ENCODE results near the gene ARMH2.
"Not testable (repeated sequence)": the region's sequence is repeated elsewhere in the genome, so short reads cannot be mapped to it uniquely, and the experiment has no call there.

ARMH2 gene

GRCh38 chr6:24761193-24761835, 37.4 kb downstream of the ARMH2 start:
- peak; percentile 25 for DNase-seq (ENCODE audit: extremely low spot score)

GRCh38 chr6:24760210-24760609, 38.5 kb downstream of the ARMH2 start:
- CTCF ChIA-PET, result interaction anchor here (0.5 kb wide), 1 partner anchor 17 kb away, joined by 4 read pairs; no protein-coding TSS in a partner anchor
- TF ChIP-seq FOXK2 (IDR thresholded peaks at IDR 0.05) (no peak), PKNOX1 (IDR thresholded peaks at IDR 0.05) (no peak), ELF4 (IDR thresholded peaks at IDR 0.05) (no peak), SUZ12 (IDR thresholded peaks at IDR 0.05) (no peak), HDGF (IDR thresholded peaks at IDR 0.05; ENCODE audit: borderline replicate concordance) (no peak), BHLHE40 (IDR thresholded peaks at IDR 0.05; ENCODE audit: borderline replicate concordance) (no peak)
- POLR2A ChIA-PET, result no interaction called here
- DNase-seq (ENCODE audit: extremely low spot score), result no peak

More at GRCh38 chr6:24761193-24761835, 37.4 kb downstream of the ARMH2 start:
- TF ChIP-seq SUZ12 (IDR thresholded peaks at IDR 0.05) (no peak), CTBP1 (IDR thresholded peaks at IDR 0.05; ENCODE audit: borderline replicate concordance) (no peak), HDGF (IDR thresholded peaks at IDR 0.05; ENCODE audit: borderline replicate concordance) (no peak), PKNOX1 (IDR thresholded peaks at IDR 0.05) (no peak), NFRKB (IDR thresholded peaks at IDR 0.05) (no peak), SP1 (IDR thresholded peaks at IDR 0.05) (no peak), FOXK2 (IDR thresholded peaks at IDR 0.05) (no peak), L3MBTL2 (conservative IDR thresholded peaks at IDR 0.05) (no peak), LEF1 (IDR thresholded peaks at IDR 0.05; ENCODE audit: borderline replicate concordance) (no peak), BHLHE40 (IDR thresholded peaks at IDR 0.05; ENCODE audit: borderline replicate concordance) (no peak), ARNT (IDR thresholded peaks at IDR 0.05) (no peak), TARDBP (IDR thresholded peaks at IDR 0.05) (no peak), FOXA1 (IDR thresholded peaks at IDR 0.05) (no peak), ZNF384 (IDR thresholded peaks at IDR 0.05) (no peak)
- POLR2A ChIA-PET, result interaction anchor here (1.2 kb wide), 1 partner anchor 40 kb away, joined by 5 read pairs; no protein-coding TSS in a partner anchor
- CTCF ChIA-PET, result interaction anchor here (1.3 kb wide), 1 partner anchor 180 kb away, joined by 3 read pairs; no protein-coding TSS in a partner anchor

GRCh38 chr6:24759718-24760117, 39.0 kb downstream of the ARMH2 start:
- TF ChIP-seq SUZ12 (IDR thresholded peaks at IDR 0.05) (no peak), BHLHE40 (IDR thresholded peaks at IDR 0.05; ENCODE audit: borderline replicate concordance) (no peak), ZNF384 (IDR thresholded peaks at IDR 0.05) (no peak), PKNOX1 (IDR thresholded peaks at IDR 0.05) (no peak), ARNT (IDR thresholded peaks at IDR 0.05) (no peak), FOXA1 (IDR thresholded peaks at IDR 0.05) (no peak), NFRKB (IDR thresholded peaks at IDR 0.05) (no peak), TARDBP (IDR thresholded peaks at IDR 0.05) (no peak), L3MBTL2 (conservative IDR thresholded peaks at IDR 0.05) (no peak), SP1 (IDR thresholded peaks at IDR 0.05) (no peak)
- CTCF ChIA-PET, result interaction anchor here (0.5 kb wide), 1 partner anchor 17 kb away, joined by 4 read pairs; no protein-coding TSS in a partner anchor
- POLR2A ChIA-PET, result interaction anchor here (0.7 kb wide), 1 partner anchor 16 kb away, joined by 4 read pairs; the partner anchor contains the start of gene GMNN

GRCh38 chr6:24757611-24758010, 41.1 kb downstream of the ARMH2 start:
- DNase-seq (ENCODE audit: extremely low spot score), result no peak
- TF ChIP-seq CTBP1 (IDR thresholded peaks at IDR 0.05; ENCODE audit: borderline replicate concordance) (no peak), LEF1 (IDR thresholded peaks at IDR 0.05; ENCODE audit: borderline replicate concordance) (no peak), L3MBTL2 (conservative IDR thresholded peaks at IDR 0.05) (no peak), ELF4 (IDR thresholded peaks at IDR 0.05) (no peak), FOXA1 (IDR thresholded peaks at IDR 0.05) (no peak)
- CTCF ChIA-PET, result no interaction called here
- POLR2A ChIA-PET, result no interaction called here

More at GRCh38 chr6:24759718-24760117, 39.0 kb downstream of the ARMH2 start:
- no peak for DNase-seq (ENCODE audit: extremely low spot score)

GRCh38 chr6:24755279-24755678, 43.4 kb downstream of the ARMH2 start:
- POLR2A ChIA-PET, result no interaction called here
- DNase-seq (ENCODE audit: extremely low spot score), result no peak
- CTCF ChIA-PET, result no interaction called here
- TF ChIP-seq FOXK2 (IDR thresholded peaks at IDR 0.05), result no peak
- no peak for TF ChIP-seq NFRKB (IDR thresholded peaks at IDR 0.05)

- DNase-seq (ENCODE audit: extremely low spot score); CTCF ChIA-PET; POLR2A ChIA-PET: not testable (repeated sequence)
Measured at GRCh38 chr6:24754378-24754777, 44.3 kb downstream of the ARMH2 start.

- POLR2A ChIA-PET, result no interaction called here
- TF ChIP-seq FOXA1 (IDR thresholded peaks at IDR 0.05) (no peak), BHLHE40 (IDR thresholded peaks at IDR 0.05; ENCODE audit: borderline replicate concordance) (no peak), SP1 (IDR thresholded peaks at IDR 0.05) (no peak), PKNOX1 (IDR thresholded peaks at IDR 0.05) (no peak), ELF4 (IDR thresholded peaks at IDR 0.05) (no peak), ARNT (IDR thresholded peaks at IDR 0.05) (no peak), FOXM1 (IDR thresholded peaks at IDR 0.05; ENCODE audit: borderline replicate concordance) (no peak)
- CTCF ChIA-PET, result no interaction called here
- no peak for DNase-seq (ENCODE audit: extremely low spot score)
Measured at GRCh38 chr6:24753545-24753944, 45.2 kb downstream of the ARMH2 start.

Measured in HEK293T (cell line).